NCI-H345 (cell line): ENCODE measurements around the gene NCL.
A peak's percentile ranks its signal among the peaks of the same experiment; 100 is the strongest.

Source experiments
- DNase-seq: peaks from one replicate; lab custom pipeline; 2025; lab: John Stamatoyannopoulos, UW

NCL gene, protein sequence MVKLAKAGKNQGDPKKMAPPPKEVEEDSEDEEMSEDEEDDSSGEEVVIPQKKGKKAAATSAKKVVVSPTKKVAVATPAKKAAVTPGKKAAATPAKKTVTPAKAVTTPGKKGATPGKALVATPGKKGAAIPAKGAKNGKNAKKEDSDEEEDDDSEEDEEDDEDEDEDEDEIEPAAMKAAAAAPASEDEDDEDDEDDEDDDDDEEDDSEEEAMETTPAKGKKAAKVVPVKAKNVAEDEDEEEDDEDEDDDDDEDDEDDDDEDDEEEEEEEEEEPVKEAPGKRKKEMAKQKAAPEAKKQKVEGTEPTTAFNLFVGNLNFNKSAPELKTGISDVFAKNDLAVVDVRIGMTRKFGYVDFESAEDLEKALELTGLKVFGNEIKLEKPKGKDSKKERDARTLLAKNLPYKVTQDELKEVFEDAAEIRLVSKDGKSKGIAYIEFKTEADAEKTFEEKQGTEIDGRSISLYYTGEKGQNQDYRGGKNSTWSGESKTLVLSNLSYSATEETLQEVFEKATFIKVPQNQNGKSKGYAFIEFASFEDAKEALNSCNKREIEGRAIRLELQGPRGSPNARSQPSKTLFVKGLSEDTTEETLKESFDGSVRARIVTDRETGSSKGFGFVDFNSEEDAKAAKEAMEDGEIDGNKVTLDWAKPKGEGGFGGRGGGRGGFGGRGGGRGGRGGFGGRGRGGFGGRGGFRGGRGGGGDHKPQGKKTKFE

DNA sequence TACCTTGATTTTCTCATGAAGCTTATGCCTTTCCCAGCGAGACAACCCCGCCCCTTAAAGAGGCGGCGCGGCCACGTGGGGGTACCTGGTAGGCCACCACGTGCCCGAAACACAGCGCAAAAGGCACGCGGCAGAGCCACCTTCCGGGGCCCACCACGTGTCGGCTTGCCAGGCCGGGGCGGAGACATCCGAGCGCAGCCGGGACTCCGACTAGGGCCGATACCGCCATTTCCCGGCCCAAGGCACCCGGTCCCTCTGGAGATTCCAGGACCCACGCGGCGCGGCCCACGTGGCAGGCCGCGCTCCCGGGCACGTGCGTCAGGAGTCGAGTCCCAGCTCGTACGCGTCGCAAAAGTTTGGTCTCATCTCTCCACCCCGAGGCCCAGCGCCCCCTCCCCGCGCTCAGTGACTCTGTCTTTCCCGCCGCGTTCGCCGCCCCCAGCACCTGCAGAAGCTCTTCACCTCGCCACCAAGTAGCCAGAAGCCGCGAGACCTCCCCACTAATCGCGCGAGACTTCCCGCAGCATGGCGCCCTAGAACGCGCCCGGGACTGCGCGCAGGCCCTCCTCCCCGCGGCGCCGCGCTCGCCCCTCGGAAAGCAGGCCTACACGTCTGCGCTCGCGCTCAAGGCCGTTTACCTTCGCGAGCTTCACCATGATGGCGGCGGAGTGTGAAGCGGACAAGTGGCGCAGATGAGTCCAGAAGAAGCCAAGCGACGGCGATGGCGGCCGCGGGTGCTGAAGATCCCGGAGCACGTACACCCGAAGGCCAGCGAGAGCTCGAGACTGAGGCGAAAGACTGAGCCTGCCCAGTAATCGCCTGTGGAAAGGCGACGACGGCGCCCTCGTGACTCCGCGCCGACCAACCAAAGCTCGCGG, at the start of gene NCL:
Gene NCL (minus strand): TSS at position 787 of the 878 bp plus-strand sequence. CDS start 131 bp downstream, at position 656.
- peak; percentile 89 for DNase-seq

DNA sequence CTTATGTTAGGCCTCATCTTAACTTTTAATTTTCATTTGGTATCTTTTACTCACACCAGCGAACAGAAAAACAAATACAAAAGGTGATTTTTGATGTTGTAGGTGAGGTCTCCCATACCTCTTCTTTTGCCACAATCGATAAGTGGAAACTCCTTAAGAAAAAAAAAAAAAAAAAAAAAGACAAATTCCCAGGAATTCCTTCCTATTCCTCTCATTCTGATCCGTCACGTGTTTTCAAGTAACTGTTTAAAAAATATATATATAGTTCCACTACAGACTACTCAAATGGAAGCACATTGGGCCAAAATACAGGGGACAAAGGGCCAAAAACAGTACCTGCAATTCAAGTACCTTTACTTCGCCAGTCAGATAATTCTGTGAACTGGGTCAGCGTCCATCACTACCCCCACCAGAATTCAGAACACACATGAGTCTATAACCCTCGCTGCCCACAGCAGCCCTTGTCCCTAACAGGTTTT, 49.5 kb upstream of the NCL start:
- no peak for DNase-seq

DNA sequence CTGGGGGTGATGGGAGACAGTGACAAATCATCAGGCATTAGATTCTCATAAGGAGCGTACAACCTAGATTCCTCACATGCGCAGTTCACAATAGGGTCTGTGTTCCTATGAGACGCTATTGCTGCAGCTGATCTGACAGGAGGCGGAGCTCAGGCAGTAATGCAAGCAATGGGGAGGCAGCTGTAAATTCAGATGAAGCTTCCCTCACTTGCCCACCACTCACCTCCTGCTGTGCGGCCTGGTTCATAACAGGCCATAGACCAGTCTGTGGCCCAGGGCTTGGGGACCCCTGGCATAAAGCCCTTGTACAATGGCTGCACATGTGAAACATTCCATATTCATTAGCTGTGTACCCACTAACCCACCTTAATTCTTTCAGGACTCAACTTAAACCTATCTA, 47.9 kb upstream of the NCL start:
- no peak for DNase-seq

GRCh38 chr2:231503766-231504165, 39.5 kb upstream of the NCL start:
- DNase-seq: no peak

GRCh38 chr2:231502596-231502995, 38.3 kb upstream of the NCL start:
- no peak for DNase-seq

GRCh38 chr2:231497651-231498050, 33.4 kb upstream of the NCL start:
- DNase-seq: no peak

DNA sequence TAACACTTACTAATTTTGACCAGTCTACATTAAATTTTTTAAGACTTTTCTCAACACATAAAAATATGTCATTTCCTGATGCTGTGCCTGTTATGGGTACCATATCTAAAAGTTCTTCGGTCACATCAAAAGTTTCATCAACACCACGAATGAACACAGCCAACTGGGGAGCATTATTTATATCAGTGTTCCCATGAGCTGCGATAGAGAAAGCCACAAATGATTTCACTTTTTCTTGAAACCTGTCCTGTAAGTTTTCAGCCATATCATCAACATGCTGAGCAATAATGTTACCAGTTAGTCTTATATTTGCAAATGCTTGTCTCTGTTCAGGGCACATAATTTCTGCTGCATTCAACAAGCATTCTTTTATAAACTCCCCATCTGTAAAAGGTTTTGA, 30.4 kb upstream of the NCL start:
- DNase-seq: no peak

- no peak for DNase-seq
Observed at GRCh38 chr2:231490801-231491200, 26.5 kb upstream of the NCL start.

- DNase-seq: no peak
Observed at GRCh38 chr2:231489990-231490389, 25.7 kb upstream of the NCL start.

DNA sequence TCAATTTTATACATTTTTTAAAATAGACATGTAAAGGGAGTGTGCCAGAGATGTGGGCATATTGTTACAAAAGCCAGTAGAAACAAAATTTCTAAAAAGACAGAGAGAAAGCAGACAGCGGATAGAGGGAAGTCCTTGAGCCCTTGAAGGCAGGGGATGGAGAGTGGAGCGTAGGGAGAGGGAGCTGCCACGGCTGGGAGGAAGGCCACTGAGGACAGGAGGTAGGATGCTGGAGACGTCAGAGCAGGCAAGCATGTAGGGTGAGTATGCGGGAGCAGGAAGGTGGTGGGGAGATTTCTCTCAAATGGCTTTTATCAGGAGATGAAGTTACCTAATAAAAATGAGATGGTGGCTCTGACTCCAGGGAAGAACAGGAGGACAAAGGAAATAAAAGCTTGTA, 24.0 kb upstream of the NCL start:
- DNase-seq: no peak

DNA sequence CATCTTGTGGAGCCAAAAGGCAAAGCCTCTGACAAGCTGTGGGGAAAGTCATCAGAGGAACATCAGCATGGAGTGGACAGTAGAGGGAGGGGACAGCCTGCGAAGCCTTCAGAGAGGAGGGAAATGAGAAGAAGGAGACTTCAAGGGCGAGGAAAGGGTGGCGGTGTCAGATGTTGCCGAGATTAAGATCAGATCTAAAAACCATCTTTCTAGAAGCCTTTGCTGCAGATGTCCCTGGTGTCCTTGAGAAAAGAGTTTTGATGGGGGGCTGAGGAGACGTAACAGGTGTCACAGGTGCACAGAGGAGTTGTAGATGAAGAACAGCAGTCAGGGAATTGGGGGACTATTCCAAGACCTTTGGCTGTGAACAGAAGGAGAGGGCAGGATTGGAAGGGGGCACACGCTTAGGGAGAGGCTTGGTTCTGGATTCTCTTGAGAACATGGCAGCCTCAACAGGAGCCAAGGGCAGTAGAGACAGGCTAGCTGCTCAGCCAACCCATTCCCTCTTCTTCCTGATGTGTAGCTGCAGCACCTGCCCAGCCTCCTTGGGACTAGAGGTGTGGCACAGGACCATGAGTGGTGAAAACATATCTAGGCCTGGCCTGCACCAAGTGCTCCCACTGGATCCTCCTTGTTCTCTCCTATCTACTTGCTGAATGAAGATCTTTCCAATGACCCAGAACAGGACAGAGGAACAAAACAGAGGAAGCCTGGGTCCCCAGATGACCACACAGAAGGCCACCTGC, 22.7 kb upstream of the NCL start:
- no peak for DNase-seq

DNA sequence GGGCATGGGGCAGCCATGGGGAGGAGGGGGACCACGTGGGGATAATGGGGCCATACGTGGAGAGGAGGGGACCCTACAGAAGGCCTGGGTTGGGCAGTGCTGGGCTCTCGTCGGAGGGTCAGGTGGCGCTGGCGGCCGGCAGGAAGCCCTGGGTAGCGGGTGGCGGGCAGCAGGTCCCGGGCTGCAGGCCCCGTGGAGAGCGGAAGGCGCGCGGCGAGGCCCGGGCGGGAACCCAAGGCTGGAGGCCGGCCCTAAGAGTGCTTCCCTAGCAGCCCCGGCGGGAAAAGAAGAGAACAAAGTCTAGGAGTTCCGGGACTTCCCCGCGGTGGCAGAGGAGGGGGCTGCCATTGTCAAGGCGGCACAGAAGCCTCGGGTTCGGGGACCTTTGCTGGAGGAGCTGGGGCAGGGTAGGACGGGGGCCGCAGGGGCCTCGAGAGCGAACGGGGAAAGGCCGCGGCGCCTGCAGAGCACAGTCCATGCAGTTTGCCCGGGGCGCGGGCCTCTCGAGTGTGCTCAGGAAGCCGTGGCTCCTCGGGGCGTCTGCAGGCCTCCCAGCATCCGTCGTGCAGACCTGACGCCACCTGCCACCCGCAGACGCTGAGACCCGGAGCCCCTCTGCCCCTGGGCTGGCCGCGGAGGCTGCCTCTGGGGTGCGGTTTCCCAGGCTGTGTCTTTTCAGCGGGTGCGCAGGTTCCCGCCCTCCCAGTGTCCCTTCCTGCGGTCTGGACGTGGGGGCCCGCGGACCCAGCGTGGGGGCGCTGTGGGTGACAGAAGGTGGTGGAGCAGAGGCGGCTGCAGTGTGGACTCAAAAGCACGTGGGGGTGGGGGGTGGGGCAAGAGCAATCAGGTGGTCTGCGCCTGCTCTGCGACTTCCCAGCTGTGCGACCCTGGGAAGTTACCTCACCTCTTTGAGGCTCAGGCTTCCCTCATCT, 19.4 kb upstream of the NCL start:
- DNase-seq: no peak

DNA sequence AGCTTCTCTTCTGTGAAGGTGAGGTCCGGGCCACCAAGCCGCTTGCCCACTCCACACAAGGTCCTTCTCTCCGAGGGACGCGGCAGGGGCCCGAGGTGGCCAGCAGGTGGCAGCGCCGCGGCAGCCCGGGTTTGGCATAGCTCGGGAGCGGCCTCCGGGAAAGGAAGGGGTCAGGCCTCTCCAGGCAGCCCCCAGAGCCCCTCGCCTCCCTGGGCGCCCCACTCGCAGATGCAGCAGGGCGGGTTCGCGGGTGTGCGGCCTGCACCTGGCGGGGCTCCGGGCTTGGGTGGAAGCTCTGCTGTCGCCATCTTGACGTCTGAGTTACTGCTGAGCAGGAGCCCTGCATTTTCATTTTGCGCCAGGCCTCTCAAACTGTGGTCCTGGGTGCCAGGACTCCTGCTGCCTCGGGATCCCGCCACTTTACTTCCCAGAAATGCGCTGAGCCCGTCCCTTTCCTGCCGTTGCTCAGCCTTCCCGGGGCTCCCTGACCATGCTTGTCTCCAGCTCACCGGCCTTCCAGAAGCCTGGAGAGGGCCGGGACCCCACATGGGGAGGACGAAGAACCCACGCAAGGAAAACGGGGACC, 18.6 kb upstream of the NCL start:
- DNase-seq: peak; percentile 5

- no peak for DNase-seq
Observed at GRCh38 chr2:231480781-231481180, 16.5 kb upstream of the NCL start.

- no peak for DNase-seq
Observed at GRCh38 chr2:231479455-231479854, 15.2 kb upstream of the NCL start.

DNA sequence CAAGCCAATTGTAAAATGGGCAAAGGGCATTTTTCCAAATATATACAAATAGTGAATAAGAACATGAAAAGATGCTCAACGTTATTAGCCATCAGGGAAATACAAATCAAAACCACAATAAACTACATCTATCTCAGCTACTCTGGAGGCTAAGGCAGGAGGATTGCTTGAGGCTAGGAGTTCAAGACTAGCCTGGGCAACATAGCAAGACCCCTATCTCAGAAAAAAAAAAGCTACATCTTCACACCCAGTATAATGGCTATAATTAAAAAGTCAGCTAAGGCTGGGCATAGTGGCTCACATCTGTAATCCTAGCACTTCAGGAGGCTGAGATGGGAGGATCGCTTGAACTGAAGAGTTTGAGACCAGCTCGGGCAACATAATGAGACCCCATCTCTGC, 12.6 kb upstream of the NCL start:
- DNase-seq: no peak

DNA sequence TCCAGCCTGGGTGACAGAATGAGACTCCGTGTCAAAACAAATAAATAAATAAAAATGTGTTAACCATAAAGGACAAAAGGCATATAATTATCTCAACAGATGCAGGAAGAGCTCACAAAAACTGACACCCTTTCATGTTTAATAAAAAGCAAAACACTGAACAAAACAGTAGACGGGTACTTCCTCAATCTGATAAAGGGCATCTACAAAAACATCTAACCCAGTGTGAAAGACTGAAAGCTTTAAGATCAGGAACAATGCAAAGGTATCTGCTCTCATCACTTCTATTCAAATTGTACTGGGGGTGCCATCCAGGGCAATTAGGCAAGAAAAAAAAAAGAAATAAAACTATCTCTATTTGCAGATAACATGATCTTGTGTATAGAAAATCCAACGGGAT, 11.7 kb upstream of the NCL start:
- DNase-seq: no peak

DNA sequence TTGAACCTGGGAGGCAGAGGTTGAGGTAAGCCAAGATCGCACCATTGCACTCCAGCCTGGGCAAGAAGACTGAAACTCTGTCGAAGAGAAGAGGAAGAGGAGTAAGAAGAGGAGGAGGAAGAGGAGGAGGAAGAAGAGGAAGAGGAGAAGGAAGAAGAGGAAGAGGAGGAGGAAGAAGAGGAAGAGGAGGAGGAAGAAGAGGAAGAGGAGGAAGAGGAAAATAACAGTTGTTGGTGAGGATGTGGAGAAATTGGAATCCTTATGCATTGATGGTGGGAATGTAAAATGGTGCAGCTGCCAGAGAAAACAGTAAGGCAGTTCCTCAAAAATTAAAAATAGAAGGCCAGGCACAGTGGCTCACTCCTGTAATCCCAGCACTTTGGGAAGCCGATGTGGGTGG, 8.5 kb upstream of the NCL start:
- no peak for DNase-seq

- no peak for DNase-seq
Observed at GRCh38 chr2:231470246-231470900, 6.1 kb upstream of the NCL start.

GRCh38 chr2:231469583-231469950, 5.3 kb upstream of the NCL start:
- no peak for DNase-seq
